NCI-H1694 (cell line): ENCODE results near the gene PKP1.

Experiments
- DNase-seq: peaks from one replicate; lab custom pipeline; 2025; lab: John Stamatoyannopoulos, UW

PKP1 gene

GRCh38 chr1:201371276-201371675 is 88.0 kb downstream of the PKP1 start:
- no peak for DNase-seq

- DNase-seq = no peak
Measured at GRCh38 chr1:201371792-201372191, 88.5 kb downstream of the PKP1 start.

- no peak for DNase-seq
Measured at GRCh38 chr1:201374364-201374763, 91.1 kb downstream of the PKP1 start.

- DNase-seq = no peak
Measured at GRCh38 chr1:201375169-201375568, 91.9 kb downstream of the PKP1 start.

- DNase-seq = no peak
Measured at GRCh38 chr1:201376107-201376463, 92.8 kb downstream of the PKP1 start.

GRCh38 chr1:201376464-201377374 is 93.4 kb downstream of the PKP1 start:
- DNase-seq = peak; percentile 33

GRCh38 chr1:201377611-201378092 is 94.3 kb downstream of the PKP1 start, which contains the start of gene TNNT2:
Gene TNNT2 (minus strand): TSS chr1:201377680. CDS start chr1:201373254, 4,426 bp downstream.
- peak; percentile 33 for DNase-seq

GRCh38 chr1:201378804-201379203 is 95.5 kb downstream of the PKP1 start:
- DNase-seq = no peak

GRCh38 chr1:201379733-201380242 is 96.5 kb downstream of the PKP1 start:
- DNase-seq = no peak

GRCh38 chr1:201381130-201381529 is 97.8 kb downstream of the PKP1 start:
- DNase-seq = no peak
